AG10803 (cell line): ENCODE data around the gene EFCAB7.

Experiments
- DNase-seq: peaks from one replicate; pipeline ENCODE4 v3.0.0; 2010; ENCODE audit warnings: low read depth
- H3K4me3 ChIP-seq: 2 replicates; pipeline ENCODE4 v1.5.1; 2011; ENCODE audit warnings: mild to moderate bottlenecking, low read length, control low read depth
- TF ChIP-seq, protein P1 (sequence below): conservative IDR thresholded peaks from 2 replicates; pipeline ENCODE4 v1.5.1; 2011; ENCODE audit warnings: mild to moderate bottlenecking, low read length, control low read depth, inconsistent platforms

EFCAB7 gene

DNA sequence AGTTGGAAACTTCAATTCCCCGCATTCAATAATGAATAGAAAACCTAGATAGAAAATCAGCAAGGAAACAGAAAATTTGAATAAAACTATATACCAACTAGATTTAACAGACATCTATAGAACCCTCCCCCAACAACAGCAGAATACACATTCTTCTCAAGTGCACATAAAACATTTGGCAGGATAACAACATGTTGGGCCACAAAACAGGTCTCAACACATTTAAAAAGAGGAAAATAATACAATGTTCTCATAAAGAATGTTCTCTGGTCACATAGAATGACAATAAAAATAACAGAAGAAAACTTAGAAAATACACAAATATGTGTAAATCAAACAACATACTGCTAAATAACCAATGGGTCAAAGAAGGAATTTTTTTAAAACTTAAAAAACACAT is 25.2 kb upstream of the EFCAB7 start:
- TF ChIP-seq, protein P1, sequence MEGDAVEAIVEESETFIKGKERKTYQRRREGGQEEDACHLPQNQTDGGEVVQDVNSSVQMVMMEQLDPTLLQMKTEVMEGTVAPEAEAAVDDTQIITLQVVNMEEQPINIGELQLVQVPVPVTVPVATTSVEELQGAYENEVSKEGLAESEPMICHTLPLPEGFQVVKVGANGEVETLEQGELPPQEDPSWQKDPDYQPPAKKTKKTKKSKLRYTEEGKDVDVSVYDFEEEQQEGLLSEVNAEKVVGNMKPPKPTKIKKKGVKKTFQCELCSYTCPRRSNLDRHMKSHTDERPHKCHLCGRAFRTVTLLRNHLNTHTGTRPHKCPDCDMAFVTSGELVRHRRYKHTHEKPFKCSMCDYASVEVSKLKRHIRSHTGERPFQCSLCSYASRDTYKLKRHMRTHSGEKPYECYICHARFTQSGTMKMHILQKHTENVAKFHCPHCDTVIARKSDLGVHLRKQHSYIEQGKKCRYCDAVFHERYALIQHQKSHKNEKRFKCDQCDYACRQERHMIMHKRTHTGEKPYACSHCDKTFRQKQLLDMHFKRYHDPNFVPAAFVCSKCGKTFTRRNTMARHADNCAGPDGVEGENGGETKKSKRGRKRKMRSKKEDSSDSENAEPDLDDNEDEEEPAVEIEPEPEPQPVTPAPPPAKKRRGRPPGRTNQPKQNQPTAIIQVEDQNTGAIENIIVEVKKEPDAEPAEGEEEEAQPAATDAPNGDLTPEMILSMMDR, result no peak
- DNase-seq, result no peak
- no peak overlapping the region for H3K4me3 ChIP-seq

DNA sequence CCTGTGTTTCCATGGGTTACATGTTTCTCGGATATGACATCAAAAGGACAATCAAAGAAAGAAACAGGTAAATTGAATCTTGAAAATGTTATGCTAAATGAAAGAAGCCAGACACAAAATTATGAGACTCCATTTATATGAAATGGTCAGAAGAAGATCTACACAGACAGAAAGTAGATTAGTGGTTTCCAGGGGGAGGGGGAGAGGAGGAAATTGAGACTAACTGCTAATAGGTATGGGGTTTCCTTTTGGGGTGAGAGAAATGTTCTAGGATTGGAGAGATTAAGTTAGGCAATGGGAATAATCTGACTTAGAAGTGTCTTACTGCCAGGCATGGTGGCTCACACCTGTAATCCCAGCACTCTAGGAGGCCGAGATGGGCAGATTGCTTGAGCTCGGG is 22.1 kb upstream of the EFCAB7 start:
- H3K4me3 ChIP-seq, result no peak overlapping the region
- DNase-seq, result no peak
- TF ChIP-seq, protein P1, result no peak

GRCh38 chr1:63506782-63507181 is 16.5 kb upstream of the EFCAB7 start:
- TF ChIP-seq, protein P1, result no peak
- no peak for DNase-seq
- H3K4me3 ChIP-seq, result no peak overlapping the region

- H3K4me3 ChIP-seq, result no peak overlapping the region
- TF ChIP-seq, protein P1, result no peak
- no peak for DNase-seq
These were observed 13.6 kb upstream of the EFCAB7 start for GRCh38 chr1:63509718-63510117.

DNA sequence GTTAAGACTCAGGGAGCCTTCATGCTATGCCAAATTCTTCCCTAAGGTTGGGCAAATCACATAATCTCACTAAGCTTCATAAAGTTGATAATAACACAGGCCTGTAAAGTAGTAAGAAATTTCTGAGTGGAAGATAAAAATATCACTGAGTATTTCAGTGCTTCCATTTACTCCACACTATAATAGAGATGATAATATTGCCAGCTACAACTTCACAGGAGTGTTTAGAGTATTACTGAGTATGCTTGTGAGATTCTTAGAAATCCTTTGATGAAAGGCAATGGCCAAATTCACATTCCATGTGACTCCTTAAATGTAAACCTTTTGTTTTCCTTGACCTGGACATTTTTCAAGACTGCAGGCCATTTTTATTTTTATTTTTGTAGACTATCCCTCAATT is 10.7 kb upstream of the EFCAB7 start:
- no peak overlapping the region for H3K4me3 ChIP-seq
- TF ChIP-seq, protein P1, result no peak
- DNase-seq, result no peak

DNA sequence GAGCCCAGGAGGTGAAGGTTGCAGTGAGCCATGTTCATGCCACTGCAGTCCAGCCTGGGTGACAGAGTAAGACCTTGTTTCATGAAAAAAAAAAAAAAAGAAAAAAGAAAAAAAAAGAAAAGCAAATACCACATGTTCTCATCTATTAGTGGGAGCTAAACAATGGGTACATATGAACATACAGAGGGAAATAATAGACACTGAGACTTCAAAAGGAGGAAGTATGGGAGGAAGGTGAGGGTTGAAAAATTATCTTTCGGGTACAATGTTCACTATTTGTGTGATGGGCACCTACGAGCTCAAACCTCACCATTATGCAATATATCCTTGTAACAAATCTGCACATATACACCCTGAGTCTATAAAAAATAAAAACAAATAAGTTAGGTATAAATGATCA is 6.7 kb upstream of the EFCAB7 start:
- H3K4me3 ChIP-seq, result no peak overlapping the region
- TF ChIP-seq, protein P1, result no peak
- DNase-seq, result no peak

- H3K4me3 ChIP-seq, result peak overlapping the region; percentile 75
- TF ChIP-seq, protein P1, result no peak
- DNase-seq, result peak; percentile 20
These were observed 413 bp downstream of the EFCAB7 start for GRCh38 chr1:63523738-63524137.
